ACHN (cell line): Measurements from ENCODE around the gene NANOGP8.
A peak's percentile ranks its signal among the peaks of the same experiment; 100 is the strongest.

Experiments used
- DNase-seq: peaks from one replicate; pipeline ENCODE4 v3.0.0-alpha.2; 2015
- in situ Hi-C: cut with HindIII; loops from 2 replicates; pipeline ENCODE4 v1.10.0; 2017; ENCODE audit warnings: low sequenced_read_pairs, low pct_ligation_motif_present, low pct_unique_long_range_greater_than_20kb

The NANOGP8 gene

GRCh38 chr15:35066094-35066493 lies 19.0 kb downstream of the NANOGP8 start:
- no peak for DNase-seq
- in situ Hi-C loops = no loop called here

DNA sequence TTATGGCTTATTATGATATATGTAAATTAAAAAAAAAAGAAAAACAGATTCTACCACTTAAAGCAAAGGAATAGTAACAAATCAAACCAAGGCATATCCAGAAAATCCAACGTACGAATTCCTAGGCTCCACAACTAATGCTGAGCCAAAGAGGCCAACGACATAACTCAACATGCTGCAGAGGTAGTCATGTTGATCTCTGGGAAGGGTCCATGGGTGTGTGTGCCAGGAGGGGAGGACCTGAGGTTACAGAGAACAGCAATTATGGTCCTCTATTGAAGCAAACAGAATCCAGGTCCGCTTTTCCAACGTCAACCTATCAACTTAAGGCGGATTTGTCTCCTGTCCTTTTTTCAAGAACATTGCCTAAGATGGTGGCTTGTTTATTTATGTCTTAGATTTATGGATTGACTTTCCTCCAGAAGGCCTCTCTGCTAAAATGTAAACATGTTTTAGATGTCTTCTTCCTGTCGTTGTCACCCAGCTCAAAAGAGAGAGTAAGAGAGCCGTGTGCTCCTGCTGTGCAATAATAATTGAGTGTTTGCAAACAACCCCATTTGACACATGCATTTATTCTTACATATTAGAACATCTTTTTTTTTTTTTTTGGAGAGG lies 20.4 kb downstream of the NANOGP8 start:
- no peak for DNase-seq
- in situ Hi-C loops = no loop called here

- DNase-seq = no peak
- in situ Hi-C loops = no loop called here
These were observed 22.4 kb downstream of the NANOGP8 start for GRCh38 chr15:35062738-35063099.

DNA sequence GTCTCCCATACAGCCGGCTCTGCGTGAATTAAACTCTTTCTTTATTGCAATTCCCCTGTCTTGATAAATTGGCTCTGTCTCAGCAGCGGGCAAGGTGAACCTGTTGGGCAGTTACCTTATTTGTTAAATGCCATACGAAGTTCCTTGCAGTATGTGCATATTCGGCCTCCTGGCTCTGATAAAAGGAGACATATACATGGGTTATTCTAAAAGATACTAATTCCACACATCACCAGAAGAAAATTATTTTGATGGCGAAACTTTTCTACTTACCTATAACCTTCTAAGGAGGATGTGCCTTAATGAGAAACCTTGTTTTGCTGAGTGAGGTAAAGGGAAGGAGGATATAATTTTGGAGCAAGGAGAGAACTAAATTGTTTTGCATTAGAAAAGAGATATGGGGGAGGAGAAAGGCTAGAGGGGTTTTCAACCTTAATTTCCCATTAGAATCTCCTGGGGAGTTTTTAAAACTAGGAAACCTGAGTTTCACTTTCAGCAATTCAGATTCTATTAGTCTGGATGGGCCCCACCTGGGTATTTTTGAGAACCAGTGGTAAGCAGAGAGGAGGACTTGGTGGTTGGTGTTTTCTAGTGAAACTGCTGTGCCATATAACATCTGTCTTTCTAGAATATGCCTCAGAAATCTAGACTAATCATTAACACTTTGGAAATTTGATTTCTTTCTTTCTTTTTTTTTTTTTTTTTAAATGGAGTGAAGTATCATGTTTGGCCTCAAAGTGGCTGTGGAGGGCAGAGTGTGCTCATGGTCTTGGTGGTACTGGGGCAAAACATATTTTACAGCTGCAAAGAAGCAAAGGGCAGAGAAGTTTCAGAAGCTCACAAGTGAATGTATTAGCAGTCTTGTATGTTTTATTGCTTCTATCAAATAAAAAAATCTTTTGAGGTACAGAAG lies 23.0 kb downstream of the NANOGP8 start:
- in situ Hi-C loops = no loop called here
- DNase-seq = no peak

DNA sequence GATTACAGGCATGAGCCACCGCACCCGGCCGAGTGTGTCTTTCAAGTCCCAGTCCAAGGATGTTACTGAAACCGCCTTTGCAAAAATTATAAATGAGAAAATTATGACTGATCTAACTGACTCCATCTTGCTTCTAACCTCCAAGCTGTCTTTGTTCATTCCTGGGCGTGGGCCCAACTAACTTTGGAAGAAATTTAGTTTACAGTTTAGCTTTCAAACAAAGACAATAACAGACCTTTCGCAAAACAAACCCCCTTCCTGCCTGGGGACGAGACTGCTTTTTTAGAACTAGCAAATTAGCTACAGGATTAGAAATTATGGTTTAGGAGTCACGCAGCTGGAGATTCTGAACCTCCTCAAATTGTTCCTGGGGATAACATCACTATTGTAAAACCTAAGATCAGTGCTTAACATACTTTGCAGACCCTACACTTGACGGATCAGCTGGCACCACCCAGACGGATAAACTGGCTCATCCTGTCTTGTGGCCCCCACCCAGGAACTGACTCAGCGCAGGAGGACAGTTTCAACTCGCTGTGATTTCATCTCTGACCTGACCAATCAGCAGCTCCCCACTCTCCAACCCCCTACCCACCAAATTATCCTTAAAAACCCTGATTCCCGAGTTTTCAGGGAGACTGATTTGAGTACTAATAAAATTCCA lies 23.8 kb downstream of the NANOGP8 start:
- DNase-seq = no peak
- in situ Hi-C loops = no loop called here

DNA sequence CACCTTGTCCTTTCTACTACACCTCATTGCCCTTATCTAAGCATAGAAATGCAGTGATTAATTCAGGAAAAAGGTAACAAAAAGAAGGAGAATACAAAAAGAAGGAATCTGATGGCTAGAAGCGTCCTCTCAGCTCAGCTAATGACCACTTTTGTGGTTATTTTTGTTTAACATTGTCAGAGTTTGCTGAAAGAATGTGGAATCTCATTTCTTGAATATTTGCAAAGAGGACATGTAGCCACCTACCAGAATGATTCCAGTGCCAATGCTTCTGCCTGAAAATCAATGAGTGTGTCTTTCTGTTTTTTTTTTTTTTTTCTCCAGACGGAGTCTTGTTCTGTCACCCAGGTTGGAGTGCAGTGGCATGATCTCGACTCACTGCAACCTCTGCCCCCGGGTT lies 24.5 kb downstream of the NANOGP8 start:
- no peak for DNase-seq
- in situ Hi-C loops = no loop called here

- DNase-seq = no peak
- in situ Hi-C loops = no loop called here
These were observed 26.5 kb downstream of the NANOGP8 start for GRCh38 chr15:35058534-35059054.

GRCh38 chr15:35055416-35056105 lies 29.5 kb downstream of the NANOGP8 start:
- in situ Hi-C loops = no loop called here
- peak; percentile 13 for DNase-seq

- in situ Hi-C loops = no loop called here
- DNase-seq = no peak
These were observed 30.7 kb downstream of the NANOGP8 start for GRCh38 chr15:35054380-35054779.

- in situ Hi-C loops = no loop called here
- no peak for DNase-seq
These were observed 37.1 kb downstream of the NANOGP8 start for GRCh38 chr15:35047996-35048395.

DNA sequence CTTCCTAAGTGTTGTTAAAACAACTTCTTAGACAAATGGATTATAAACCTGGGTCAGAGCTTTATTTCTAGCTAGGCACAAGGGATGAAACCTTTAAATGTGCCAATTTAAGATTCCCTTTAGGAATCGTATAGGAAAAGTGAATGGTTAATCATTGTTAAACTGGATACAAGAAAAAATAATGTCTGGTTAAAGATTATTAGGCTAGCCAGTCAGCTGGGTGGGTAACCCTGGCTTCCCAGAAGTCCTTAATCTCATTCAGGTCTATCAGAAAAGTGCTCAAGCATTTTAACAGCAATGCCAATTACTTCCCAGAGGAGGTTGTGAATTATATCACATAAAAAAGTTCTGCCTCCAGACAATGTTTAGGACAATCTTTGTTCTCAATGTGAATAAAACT lies 37.6 kb downstream of the NANOGP8 start:
- DNase-seq = peak; percentile 50
- in situ Hi-C loops = no loop called here

GRCh38 chr15:35043373-35044095 lies 41.6 kb downstream of the NANOGP8 start:
- in situ Hi-C loops = no loop called here
- peak; percentile 8 for DNase-seq

DNA sequence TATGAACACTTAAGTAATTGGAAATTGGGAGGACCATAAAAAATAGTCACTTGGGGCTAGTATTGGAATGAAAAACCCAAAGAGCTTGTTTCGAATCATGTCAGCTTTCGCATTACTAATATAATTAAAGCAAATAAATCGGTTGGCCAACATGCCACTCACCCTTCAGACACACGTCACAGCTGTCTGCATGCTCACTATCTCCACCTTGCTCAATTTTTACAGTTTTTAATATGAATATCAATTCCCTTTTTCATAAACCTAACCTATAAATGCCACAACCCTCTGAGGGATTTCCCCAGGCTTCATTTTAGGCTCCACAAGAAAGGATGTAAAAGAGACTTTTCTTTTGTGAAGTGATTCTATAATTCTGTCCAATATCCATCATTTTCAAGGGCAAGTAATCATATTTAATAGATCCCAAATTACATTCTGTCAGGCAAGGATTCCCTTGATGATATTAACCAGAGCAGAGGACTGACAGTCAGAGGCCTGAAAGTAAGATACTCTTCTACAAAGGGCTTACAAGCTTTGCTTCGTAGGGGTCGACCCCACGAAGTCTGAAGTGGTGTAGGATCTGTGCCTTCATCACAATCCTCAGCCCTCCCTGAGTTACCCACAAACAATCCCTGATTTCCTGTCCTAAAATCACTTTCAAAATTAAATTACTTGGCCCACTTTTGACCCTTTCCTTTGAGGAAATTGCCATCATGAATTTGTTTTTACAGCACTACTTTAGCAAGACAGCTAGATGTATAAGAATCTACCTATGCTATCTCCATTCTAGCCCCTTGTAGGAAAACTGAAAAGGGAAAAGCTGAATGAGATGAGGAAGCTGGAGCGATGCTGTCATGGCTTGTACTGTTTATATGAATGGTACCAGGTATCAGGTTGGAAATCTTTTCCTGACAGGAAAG lies 44.5 kb downstream of the NANOGP8 start:
- in situ Hi-C loops = no loop called here
- no peak for DNase-seq

DNA sequence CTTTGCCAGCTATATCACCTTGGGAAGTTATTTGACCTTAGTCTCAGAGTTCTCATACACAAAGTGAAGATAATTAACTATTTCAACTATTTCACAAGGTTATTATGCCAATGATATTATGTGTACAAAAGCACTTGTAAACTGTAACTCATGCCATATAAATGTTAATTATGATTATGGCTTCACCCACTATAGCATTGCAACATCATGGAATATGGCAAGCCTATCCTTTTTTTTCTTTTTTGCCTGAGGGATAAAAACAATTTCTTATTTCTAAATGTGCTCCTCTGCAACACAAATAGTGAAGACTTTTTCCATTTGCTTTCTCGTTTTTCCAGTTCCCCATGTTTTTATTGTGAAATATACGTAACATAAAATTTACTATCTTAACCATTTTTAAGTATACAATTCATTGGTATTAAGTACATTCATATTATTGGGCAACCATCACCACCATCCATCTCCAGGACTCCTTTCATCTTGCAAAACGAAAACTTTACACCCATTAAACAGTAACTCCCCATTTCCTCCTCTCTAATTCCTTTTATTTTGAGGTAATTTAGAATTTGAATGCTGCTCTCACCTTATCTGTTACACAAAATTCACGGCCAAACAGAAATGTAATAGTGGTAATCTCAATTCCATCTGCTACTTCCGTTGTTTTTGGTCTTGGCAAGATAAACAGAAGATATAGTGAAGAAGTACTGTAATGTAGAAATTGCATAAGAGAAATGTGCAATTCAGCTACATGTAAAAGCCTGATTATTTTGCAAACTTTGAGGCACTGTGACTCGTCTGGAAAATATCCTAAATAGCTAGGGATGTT lies 46.3 kb downstream of the NANOGP8 start:
- in situ Hi-C loops = no loop called here
- no peak for DNase-seq
